Ascending aorta (tissue), 2 donors: Measurements from ENCODE around the gene DNAH8. TPM values are rescaled to one million over a fixed set of nuclear protein-coding genes. Genes with fewer than 3 reads are reported as not detected.

Experiments
- DNase-seq, 2 donors: peaks; one replicate each; pipeline ENCODE4 v3.0.0-alpha.2; 2019; ENCODE audit warnings: low spot score in 2 of 2
- H3K27ac ChIP-seq, 2 donors: fragments of 200-600 bp; sonication (generic); one replicate each; pipeline ENCODE4 v1.5.1; 2016 to 2017; ENCODE audit warnings: mild to moderate bottlenecking in 1 of 2
- H3K27me3 ChIP-seq: fragments of 200-600 bp; sonication (generic); one replicate; pipeline ENCODE4 v1.5.1; 2017
- H3K36me3 ChIP-seq, 2 donors: fragments of 200-600 bp; sonication (generic); one replicate each; pipeline ENCODE4 v1.5.1; 2016
- H3K4me1 ChIP-seq, 2 donors: fragments of 200-600 bp; sonication (generic); one replicate each; pipeline ENCODE4 v1.5.1; 2016 to 2017; ENCODE audit warnings: mild to moderate bottlenecking in 1 of 2
- H3K4me3 ChIP-seq, 2 donors: fragments of 200-600 bp; sonication (generic); one replicate each; pipeline ENCODE4 v1.5.1; 2016 to 2017; ENCODE audit warnings: mild to moderate bottlenecking in 1 of 2
- H3K9me3 ChIP-seq, 2 donors: fragments of 200-600 bp; sonication (generic); one replicate each; pipeline ENCODE4 v1.5.1; 2016
- CTCF ChIP-seq, 3 experiments: fragments of 200-600 bp in 2 of 3; fragments of 450-650 bp in 1 of 3; sonication (generic) in 2 of 3; IDR thresholded peaks; one replicate each; pipeline ENCODE4 v1.5.1; 2016 to 2019; ENCODE audit warnings: antibody characterized with exemption in 3 of 3, mild to moderate bottlenecking in 1 of 3, moderate library complexity in 1 of 3
- intact Hi-C: fragments of 100-400 bp; cut with DNase I; formaldehyde crosslinking; loops from one replicate; pipeline ENCODE4 v1.15.1; 2023
- total RNA-seq: library from RNA; depleted of rRNA; stranded (reverse); fragments of >200 nt; gene quantifications from one replicate; pipeline ENCODE4 v1.1.0, GENCODE V29; 2016

DNAH8 gene
- total RNA-seq, 1 donor from 2014 or later = not detected

DNA sequence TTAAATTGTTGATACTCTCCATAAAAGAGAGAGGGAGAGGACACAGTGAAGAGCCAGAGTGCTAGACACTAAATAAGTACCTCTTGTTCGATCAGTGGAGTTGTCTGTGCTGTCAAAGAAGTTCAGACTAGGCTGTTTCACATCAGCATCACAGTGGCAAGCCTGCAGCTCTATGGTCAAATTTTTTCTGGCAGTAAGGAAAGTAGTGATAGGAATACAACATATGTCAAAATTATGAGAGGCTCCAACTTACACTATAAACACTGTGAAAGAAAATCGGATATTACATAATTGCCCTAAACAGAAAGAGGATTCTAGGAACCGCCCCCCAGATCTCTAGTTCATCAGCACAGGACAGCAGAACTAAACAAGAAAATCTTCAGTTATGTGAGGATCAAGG lies 23.1 kb downstream of the DNAH8 start:
- no peak overlapping the region for H3K27ac ChIP-seq
- intact Hi-C loops = no loop called here
- no peak for DNase-seq
- no peaks in the 10 kb centered on the region for H3K27me3 ChIP-seq
- no peaks in the 10 kb centered on the region for H3K9me3 ChIP-seq
- H3K36me3 ChIP-seq = no peaks in the 10 kb centered on the region
- no peaks in the 10 kb centered on the region for H3K4me1 ChIP-seq
- H3K4me3 ChIP-seq = no peak overlapping the region
- TF ChIP-seq CTCF (IDR thresholded peaks at IDR 0.05) = no peak

GRCh38 chr6:38739532-38739931 lies 24.4 kb downstream of the DNAH8 start:
- H3K4me1 ChIP-seq = no peaks in the 10 kb centered on the region
- no peak overlapping the region for H3K27ac ChIP-seq
- TF ChIP-seq CTCF (IDR thresholded peaks at IDR 0.05) = no peak
- DNase-seq = no peak
- no peak overlapping the region for H3K4me3 ChIP-seq
- no peaks in the 10 kb centered on the region for H3K9me3 ChIP-seq
- H3K27me3 ChIP-seq = no peaks in the 10 kb centered on the region
- no peaks in the 10 kb centered on the region for H3K36me3 ChIP-seq
- intact Hi-C loops = no loop called here

DNA sequence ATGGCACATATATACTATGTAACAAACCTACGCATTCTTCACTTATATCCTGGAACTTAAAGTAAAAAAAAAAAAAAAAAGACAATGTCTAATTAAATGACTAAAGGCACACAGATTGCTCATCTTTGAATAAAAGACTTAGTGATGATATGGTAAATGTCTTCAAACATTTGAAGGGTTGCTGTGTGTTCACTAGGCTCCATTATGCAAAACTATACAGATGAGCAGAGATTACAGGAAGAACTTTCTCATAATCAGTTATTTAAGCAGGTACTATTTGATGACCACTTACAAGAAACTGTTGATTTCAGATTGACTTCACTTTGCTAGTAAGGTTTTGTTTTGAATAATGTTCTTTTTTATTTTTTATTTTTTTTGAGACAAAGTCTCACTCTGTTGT lies 34.4 kb downstream of the DNAH8 start:
- no peaks in the 10 kb centered on the region for H3K27me3 ChIP-seq
- H3K4me1 ChIP-seq = no peaks in the 10 kb centered on the region
- DNase-seq = no peak
- no peak overlapping the region for H3K4me3 ChIP-seq
- TF ChIP-seq CTCF (IDR thresholded peaks at IDR 0.05) = no peak
- intact Hi-C loops = no loop called here
- H3K9me3 ChIP-seq = no peaks in the 10 kb centered on the region
- no peak overlapping the region for H3K27ac ChIP-seq
- H3K36me3 ChIP-seq = no peaks in the 10 kb centered on the region

- intact Hi-C loops = no loop called here
- Histone ChIP-seq H3K4me1 (no peaks in the 10 kb centered on the region), H3K36me3 (no peaks in the 10 kb centered on the region), H3K27ac (no peak overlapping the region), H3K4me3 (no peak overlapping the region), H3K27me3 (no peaks in the 10 kb centered on the region), H3K9me3 (no peaks in the 10 kb centered on the region)
- no peak for TF ChIP-seq CTCF (IDR thresholded peaks at IDR 0.05)
- no peak for DNase-seq
Measured at GRCh38 chr6:38750968-38751615, 36.0 kb downstream of the DNAH8 start.

GRCh38 chr6:38753707-38754106 lies 38.6 kb downstream of the DNAH8 start:
- no peak overlapping the region for H3K4me3 ChIP-seq
- intact Hi-C loops = no loop called here
- DNase-seq = no peak
- no peaks in the 10 kb centered on the region for H3K9me3 ChIP-seq
- no peak for TF ChIP-seq CTCF (IDR thresholded peaks at IDR 0.05)
- H3K4me1 ChIP-seq = no peaks in the 10 kb centered on the region
- no peaks in the 10 kb centered on the region for H3K27me3 ChIP-seq
- H3K27ac ChIP-seq = no peak overlapping the region
- H3K36me3 ChIP-seq = no peaks in the 10 kb centered on the region

DNA sequence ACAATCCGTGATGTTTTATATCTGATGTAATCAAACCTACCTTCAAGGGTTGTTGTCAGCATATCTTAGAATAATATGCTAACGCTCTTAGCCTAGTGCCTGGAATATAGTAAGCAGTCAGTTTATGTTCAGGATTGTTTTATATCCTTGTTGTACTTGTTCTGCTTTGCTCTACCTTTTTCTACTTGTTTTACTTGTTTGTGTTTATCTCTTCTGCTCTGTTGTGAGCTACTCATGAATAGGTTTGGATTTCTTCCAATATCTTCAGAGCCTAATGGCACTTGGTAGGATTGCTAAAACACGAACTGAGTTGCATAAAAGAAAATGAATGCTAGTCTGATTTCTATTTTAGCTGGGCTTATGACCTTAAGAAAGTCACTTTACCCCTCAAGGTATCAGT lies 40.1 kb downstream of the DNAH8 start:
- no peak for DNase-seq
- intact Hi-C loops = no loop called here
- Histone ChIP-seq H3K4me3 (no peak overlapping the region), H3K27me3 (no peaks in the 10 kb centered on the region), H3K9me3 (no peaks in the 10 kb centered on the region), H3K27ac (no peak overlapping the region), H3K4me1 (no peaks in the 10 kb centered on the region), H3K36me3 (no peaks in the 10 kb centered on the region)
- TF ChIP-seq CTCF (IDR thresholded peaks at IDR 0.05) = no peak
